Astrocyte (in vitro differentiated cells and primary cell): ENCODE measurements around the gene SND1. TPM values are rescaled to one million over a fixed set of nuclear protein-coding genes. Genes with fewer than 3 reads are reported as not detected.

Experiments
- DNase-seq: peaks from one replicate; pipeline ENCODE4 v3.0.0-alpha.2; 2010; ENCODE audit warnings: low read depth
- FAIRE-seq: peaks from 2 replicates; lab custom pipeline; 2011; peaks lifted over from hg19 to GRCh38; lab: Jason Lieb, UNC
- H2AFZ ChIP-seq: 2 replicates; pipeline ENCODE4 v1.6.0; 2012; ENCODE audit warnings: low read depth, low read length, inconsistent platforms
- H3K27ac ChIP-seq: 2 replicates; pipeline ENCODE4 v1.5.1; 2011; ENCODE audit warnings: low read depth, low read length, inconsistent platforms
- H3K27me3 ChIP-seq: 2 replicates; pipeline ENCODE4 v1.6.0; 2011; ENCODE audit warnings: low read length, inconsistent platforms; ENCODE audit not compliant: insufficient read depth
- H3K36me3 ChIP-seq: 2 replicates; pipeline ENCODE4 v1.5.1; 2011; ENCODE audit warnings: low read length, inconsistent platforms; ENCODE audit not compliant: insufficient read depth
- H3K4me1 ChIP-seq: 2 replicates; pipeline ENCODE4 v1.5.1; 2011; ENCODE audit warnings: low read length, inconsistent platforms; ENCODE audit not compliant: insufficient read depth
- H3K4me2 ChIP-seq: 2 replicates; pipeline ENCODE4 v1.6.0; 2012; ENCODE audit warnings: low read length, inconsistent platforms
- H3K4me3 ChIP-seq: 2 replicates; pipeline ENCODE4 v1.5.1; 2011; ENCODE audit warnings: low read depth, mild to moderate bottlenecking, low read length, inconsistent platforms; ENCODE audit not compliant: insufficient read depth
- H3K79me2 ChIP-seq: 2 replicates; pipeline ENCODE4 v1.6.0; 2012; ENCODE audit warnings: mild to moderate bottlenecking, low read length, inconsistent platforms; ENCODE audit not compliant: insufficient read depth
- H3K9ac ChIP-seq: 2 replicates; pipeline ENCODE4 v1.6.0; 2012; ENCODE audit warnings: mild to moderate bottlenecking, low read length, inconsistent platforms
- H3K9me3 ChIP-seq: 2 replicates; pipeline ENCODE4 v1.5.1; 2012; ENCODE audit warnings: low read depth, mild to moderate bottlenecking, low read length, inconsistent platforms; ENCODE audit not compliant: insufficient read depth
- H4K20me1 ChIP-seq: 2 replicates; pipeline ENCODE4 v1.6.0; 2012; ENCODE audit warnings: low read length, inconsistent platforms; ENCODE audit not compliant: insufficient read depth
- H3K27ac Mint-ChIP-seq: one replicate; pipeline ENCODE4 v1.8.0; 2021; ENCODE audit warnings: mild to moderate bottlenecking, mixed read lengths; ENCODE audit not compliant: unreplicated experiment
- H3K27me3 Mint-ChIP-seq: one replicate; pipeline ENCODE4 v1.8.0; 2021; ENCODE audit warnings: low read depth, mixed read lengths; ENCODE audit not compliant: unreplicated experiment
- H3K36me3 Mint-ChIP-seq: one replicate; pipeline ENCODE4 v1.8.0; 2021; ENCODE audit warnings: low read depth, mixed read lengths; ENCODE audit not compliant: unreplicated experiment
- H3K4me1 Mint-ChIP-seq: one replicate; pipeline ENCODE4 v1.8.0; 2021; ENCODE audit warnings: low read depth, mixed read lengths; ENCODE audit not compliant: unreplicated experiment
- H3K4me3 Mint-ChIP-seq: one replicate; pipeline ENCODE4 v1.8.0; 2021; ENCODE audit warnings: mild to moderate bottlenecking, moderate library complexity, mixed read lengths; ENCODE audit not compliant: unreplicated experiment
- H3K9me3 Mint-ChIP-seq: one replicate; pipeline ENCODE4 v1.8.0; 2021; ENCODE audit warnings: mild to moderate bottlenecking, mixed read lengths; ENCODE audit not compliant: unreplicated experiment
- EZH2 ChIP-seq: IDR thresholded peaks from 2 replicates; pipeline ENCODE4 v1.6.1; 2012; ENCODE audit warnings: mild to moderate bottlenecking, low read length, inconsistent platforms; ENCODE audit not compliant: insufficient read depth
- total RNA-seq: library from RNA; stranded (reverse); gene quantifications from 2 replicates; pipeline ENCODE4 v1.2.1, GENCODE V29; 2021
- TF ChIP-seq, protein P1 (sequence below): IDR thresholded peaks from 2 replicates; pipeline ENCODE4 v1.5.1; 2011; ENCODE audit warnings: low read depth, mild to moderate bottlenecking, inconsistent platforms, low read length, moderate library complexity; ENCODE audit not compliant: insufficient read depth

Gene SND1
- total RNA-seq, 1 donor from 2014 or later = 267 TPM

DNA sequence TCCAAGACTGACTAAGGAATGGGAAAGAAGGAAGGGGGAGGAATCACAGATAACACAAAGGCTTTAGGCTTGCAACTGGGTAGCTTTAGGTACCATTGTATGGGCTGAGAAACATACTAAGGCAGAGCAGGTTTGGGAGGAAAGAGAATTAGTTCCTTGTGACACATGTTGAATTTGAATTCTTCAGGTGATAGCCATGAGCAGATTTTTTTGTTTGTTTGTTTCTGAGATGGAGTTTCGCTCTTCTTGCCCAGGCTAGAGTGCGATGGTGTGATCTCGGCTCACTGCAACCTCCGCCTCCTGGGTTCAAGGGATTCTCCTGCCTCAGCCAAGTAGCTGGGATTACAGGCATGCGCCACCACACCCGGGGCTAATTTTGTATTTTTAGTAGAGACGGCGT lies 4.4 kb upstream of the SND1 start:
- H3K27ac Mint-ChIP-seq = no peak overlapping the region
- H3K36me3 ChIP-seq = no peaks in the 10 kb centered on the region
- H3K9ac ChIP-seq = no peak overlapping the region
- no peak overlapping the region for H2AFZ ChIP-seq
- peaks cover 6% of the 10 kb centered on the region for H3K4me1 Mint-ChIP-seq
- peaks cover 7% of the 10 kb centered on the region for H3K79me2 ChIP-seq
- H3K4me1 ChIP-seq = peaks cover 4% of the 10 kb centered on the region
- H4K20me1 ChIP-seq = peaks cover 3% of the 10 kb centered on the region
- no peak overlapping the region for H3K4me2 ChIP-seq
- H3K36me3 Mint-ChIP-seq = no peaks in the 10 kb centered on the region
- H3K4me3 ChIP-seq = no peak overlapping the region
- no peak for TF ChIP-seq EZH2
- TF ChIP-seq, protein P1, sequence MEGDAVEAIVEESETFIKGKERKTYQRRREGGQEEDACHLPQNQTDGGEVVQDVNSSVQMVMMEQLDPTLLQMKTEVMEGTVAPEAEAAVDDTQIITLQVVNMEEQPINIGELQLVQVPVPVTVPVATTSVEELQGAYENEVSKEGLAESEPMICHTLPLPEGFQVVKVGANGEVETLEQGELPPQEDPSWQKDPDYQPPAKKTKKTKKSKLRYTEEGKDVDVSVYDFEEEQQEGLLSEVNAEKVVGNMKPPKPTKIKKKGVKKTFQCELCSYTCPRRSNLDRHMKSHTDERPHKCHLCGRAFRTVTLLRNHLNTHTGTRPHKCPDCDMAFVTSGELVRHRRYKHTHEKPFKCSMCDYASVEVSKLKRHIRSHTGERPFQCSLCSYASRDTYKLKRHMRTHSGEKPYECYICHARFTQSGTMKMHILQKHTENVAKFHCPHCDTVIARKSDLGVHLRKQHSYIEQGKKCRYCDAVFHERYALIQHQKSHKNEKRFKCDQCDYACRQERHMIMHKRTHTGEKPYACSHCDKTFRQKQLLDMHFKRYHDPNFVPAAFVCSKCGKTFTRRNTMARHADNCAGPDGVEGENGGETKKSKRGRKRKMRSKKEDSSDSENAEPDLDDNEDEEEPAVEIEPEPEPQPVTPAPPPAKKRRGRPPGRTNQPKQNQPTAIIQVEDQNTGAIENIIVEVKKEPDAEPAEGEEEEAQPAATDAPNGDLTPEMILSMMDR = no peak
- H3K9me3 Mint-ChIP-seq = no peaks in the 10 kb centered on the region
- no peak overlapping the region for H3K27ac ChIP-seq
- H3K27me3 ChIP-seq = no peaks in the 10 kb centered on the region
- FAIRE-seq = no peak
- H3K4me3 Mint-ChIP-seq = no peak overlapping the region
- no peak for DNase-seq
- no peaks in the 10 kb centered on the region for H3K27me3 Mint-ChIP-seq
- H3K9me3 ChIP-seq = no peaks in the 10 kb centered on the region

GRCh38 chr7:127648986-127649385 lies 3.0 kb upstream of the SND1 start:
- TF ChIP-seq, protein P1 = no peak
- no peak for TF ChIP-seq EZH2
- no peak overlapping the region for H3K27ac Mint-ChIP-seq
- H3K4me2 ChIP-seq = no peak overlapping the region
- H4K20me1 ChIP-seq = peaks cover 17% of the 10 kb centered on the region
- peaks cover 21% of the 10 kb centered on the region for H3K79me2 ChIP-seq
- H3K36me3 ChIP-seq = no peaks in the 10 kb centered on the region
- FAIRE-seq (no peak), DNase-seq (no peak)
- H3K36me3 Mint-ChIP-seq = no peaks in the 10 kb centered on the region
- no peak overlapping the region for H3K27ac ChIP-seq
- H3K4me1 Mint-ChIP-seq = peaks cover 6% of the 10 kb centered on the region
- peaks cover 13% of the 10 kb centered on the region for H3K4me1 ChIP-seq
- H3K9me3 Mint-ChIP-seq = no peaks in the 10 kb centered on the region
- no peak overlapping the region for H3K9ac ChIP-seq
- H3K27me3 ChIP-seq = no peaks in the 10 kb centered on the region
- H3K9me3 ChIP-seq = no peaks in the 10 kb centered on the region
- H3K4me3 Mint-ChIP-seq = no peak overlapping the region
- H2AFZ ChIP-seq = no peak overlapping the region
- H3K4me3 ChIP-seq = no peak overlapping the region
- H3K27me3 Mint-ChIP-seq = no peaks in the 10 kb centered on the region

DNA sequence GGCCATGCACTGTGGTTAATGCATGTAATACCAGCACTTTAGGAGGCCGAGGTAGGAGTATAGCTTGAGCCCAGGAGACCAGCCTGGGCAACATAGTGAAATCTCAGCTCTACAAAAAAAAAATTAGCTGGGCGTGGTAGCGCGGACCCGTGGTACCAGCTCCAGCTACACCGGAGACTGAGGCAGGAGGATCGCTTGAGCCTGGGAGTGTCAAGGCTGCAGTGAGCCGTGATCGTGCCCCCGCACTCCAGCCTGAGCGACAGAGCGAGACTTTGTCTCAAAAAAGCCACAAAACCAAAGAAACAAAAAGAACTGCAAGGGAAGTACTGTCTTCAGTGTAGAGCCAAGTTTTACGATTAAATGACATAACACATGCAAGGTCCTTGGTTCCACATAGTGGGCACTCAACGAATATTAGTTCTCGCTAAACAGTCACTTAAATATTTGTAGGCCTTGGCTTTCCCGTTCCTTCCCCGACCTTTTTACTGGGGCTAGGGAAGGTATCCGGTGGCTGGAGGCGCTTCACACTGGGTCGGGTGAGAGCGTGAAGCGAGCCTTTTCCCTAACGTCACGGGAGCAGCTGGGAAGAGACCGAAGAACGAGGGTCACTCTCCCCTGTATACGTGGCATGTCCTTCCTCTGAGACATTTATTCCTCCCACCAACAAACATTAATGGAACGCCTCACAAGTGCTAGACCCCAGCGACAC lies 993 bp upstream of the SND1 start:
- H3K9me3 Mint-ChIP-seq = no peaks in the 10 kb centered on the region
- FAIRE-seq (no peak), DNase-seq (peak; percentile 52)
- H3K27ac Mint-ChIP-seq = peak overlapping the region; percentile 100
- no peaks in the 10 kb centered on the region for H3K27me3 Mint-ChIP-seq
- peak overlapping the region; percentile 87 for H2AFZ ChIP-seq
- H3K9ac ChIP-seq = peak overlapping the region; percentile 96
- peak overlapping the region; percentile 95 for H3K4me2 ChIP-seq
- H3K4me1 Mint-ChIP-seq = peaks cover 17% of the 10 kb centered on the region
- TF ChIP-seq, protein P1 = no peak
- no peak for TF ChIP-seq EZH2
- H3K9me3 ChIP-seq = no peaks in the 10 kb centered on the region
- peak overlapping the region; percentile 62 for H3K4me3 ChIP-seq
- peaks cover 41% of the 10 kb centered on the region for H3K79me2 ChIP-seq
- no peaks in the 10 kb centered on the region for H3K36me3 ChIP-seq
- no peaks in the 10 kb centered on the region for H3K36me3 Mint-ChIP-seq
- no peak overlapping the region for H3K4me3 Mint-ChIP-seq
- peaks cover 37% of the 10 kb centered on the region for H4K20me1 ChIP-seq
- peaks cover 25% of the 10 kb centered on the region for H3K4me1 ChIP-seq
- peak overlapping the region; percentile 97 for H3K27ac ChIP-seq
- H3K27me3 ChIP-seq = no peaks in the 10 kb centered on the region
